Activated T-helper 1 cell treated with Interleukin-2 at 50 U/mL for 16 hours (primary cell): ENCODE results near the gene CCDC149.
"Not testable (repeated sequence)": the region's sequence is repeated elsewhere in the genome, so short reads cannot be mapped to it uniquely, and the experiment has no call there.

Experiments
- DNase-seq: peaks from one replicate; pipeline ENCODE4 v3.0.0-alpha.2; 2020; ENCODE audit warnings: low read depth

CCDC149 gene

DNA sequence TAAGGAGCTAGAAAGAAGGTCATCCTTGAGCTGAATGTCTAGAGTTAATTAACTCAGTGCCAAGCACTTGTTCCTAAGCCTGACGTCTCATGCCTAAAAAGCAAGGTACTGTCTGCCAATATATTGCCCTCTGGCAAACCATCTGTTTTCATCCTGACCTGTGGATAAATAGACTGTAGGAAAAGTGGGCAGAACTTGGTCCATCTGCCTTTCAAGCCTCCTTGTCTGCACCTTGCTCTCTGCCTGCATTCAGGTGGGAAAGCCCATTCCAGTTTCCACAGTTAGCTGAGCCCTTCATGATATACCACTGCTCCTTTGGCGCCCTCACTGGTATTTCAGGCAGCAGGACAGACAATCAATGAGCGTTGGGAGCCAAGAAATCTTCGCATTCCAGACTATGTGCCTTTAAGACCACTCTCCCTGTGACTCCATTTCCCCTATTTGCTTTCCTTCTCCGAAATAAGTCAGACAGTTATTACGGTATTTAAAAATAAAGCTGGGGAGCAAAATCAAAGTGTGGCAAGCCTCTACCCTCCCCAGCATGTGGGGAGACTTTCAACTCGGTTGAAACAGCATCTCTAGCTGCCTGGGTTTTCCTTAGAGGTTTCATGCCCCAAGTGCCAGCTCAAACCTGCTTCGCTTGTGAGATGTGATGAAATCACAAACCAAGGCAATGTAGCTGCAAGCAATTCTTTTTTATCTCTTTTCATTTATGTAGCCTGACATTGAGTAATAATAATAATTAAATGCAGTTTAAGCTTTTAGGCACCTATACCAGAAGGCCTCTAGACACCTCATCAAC, 2.5 kb upstream of the CCDC149 start:
- DNase-seq: no peak

- DNase-seq: no peak
These were observed 1.6 kb upstream of the CCDC149 start for GRCh38 chr4:24914460-24914859.

DNA sequence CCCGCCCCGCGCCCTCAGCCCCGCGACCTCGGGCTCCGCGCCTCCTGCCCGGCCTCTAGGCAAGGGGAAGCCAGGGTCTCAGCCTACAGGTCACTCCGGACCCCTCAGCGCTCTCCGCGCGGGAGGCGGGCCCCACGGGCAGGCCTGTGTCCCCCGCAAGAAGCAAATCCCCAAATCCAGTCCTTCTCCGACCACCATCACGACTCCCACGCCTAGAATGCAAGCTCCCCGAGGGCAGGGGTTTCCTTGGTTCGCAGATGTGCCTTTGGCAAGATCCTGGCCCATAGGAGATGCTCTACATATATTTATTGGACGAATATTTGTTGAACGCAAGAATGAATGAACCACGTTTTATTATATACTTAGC, 260 bp upstream of the CCDC149 start:
- DNase-seq: no peak

DNA sequence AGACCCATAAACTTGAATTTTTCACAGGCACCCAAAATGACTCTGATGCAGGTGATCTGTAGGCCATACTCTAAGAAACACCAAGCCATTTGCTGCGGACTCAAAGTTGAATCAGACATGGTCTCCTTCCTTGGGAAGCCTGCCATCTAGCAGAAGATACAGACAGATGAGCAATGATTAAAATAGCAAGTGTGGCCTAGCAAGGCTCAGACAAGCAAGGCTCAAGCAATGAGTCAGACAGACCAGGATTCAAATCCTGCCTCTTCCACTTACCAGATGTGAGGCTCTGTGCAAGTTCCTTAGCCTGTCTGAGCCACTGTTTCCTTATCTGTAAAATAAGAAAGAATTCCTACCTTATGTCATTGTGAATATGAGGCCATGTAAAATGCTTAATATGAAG, 2.3 kb downstream of the CCDC149 start:
- no peak for DNase-seq

GRCh38 chr4:24909606-24910005, 3.2 kb downstream of the CCDC149 start:
- not testable (repeated sequence) for DNase-seq

- DNase-seq: no peak
These were observed 15.2 kb downstream of the CCDC149 start for GRCh38 chr4:24897639-24898038.

DNA sequence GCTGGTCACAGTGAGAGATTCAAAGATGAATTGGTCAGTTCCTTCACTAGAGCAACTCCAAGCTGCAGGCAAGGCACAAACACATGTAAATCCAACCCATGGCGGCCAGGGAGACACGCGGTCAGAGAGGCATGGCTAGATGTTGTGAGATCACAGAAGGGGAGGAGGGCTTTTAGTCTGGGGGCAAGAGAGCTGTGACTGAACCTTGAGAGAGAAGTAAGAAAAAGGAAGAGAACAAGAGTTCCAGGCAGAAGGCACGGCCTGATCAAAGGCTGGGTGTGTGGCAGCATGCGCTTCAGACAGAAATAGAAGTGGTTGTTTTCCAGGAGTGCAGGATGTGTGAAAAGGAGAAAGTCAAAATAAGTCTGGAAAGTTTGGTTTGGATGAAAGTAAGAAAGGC, 15.9 kb downstream of the CCDC149 start:
- DNase-seq: no peak

DNA sequence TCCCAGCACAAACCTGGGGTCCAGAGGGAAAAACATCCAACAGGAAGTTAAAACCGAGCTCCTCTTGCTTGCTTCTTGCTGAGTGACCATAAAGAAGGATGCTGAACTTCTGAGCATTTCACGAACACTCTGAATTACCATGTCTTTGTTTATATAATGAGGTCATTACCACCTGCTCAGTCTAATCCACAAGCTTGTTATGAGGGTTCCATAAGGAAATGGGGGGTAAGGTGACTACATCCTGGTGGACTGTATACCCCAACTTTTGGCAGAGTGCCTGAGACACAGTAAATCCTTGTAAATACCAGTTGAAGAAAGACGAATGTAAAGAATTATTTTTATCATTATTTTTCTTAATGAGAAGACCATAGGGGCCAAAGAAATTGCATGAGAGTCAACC, 16.8 kb downstream of the CCDC149 start:
- DNase-seq: no peak

DNA sequence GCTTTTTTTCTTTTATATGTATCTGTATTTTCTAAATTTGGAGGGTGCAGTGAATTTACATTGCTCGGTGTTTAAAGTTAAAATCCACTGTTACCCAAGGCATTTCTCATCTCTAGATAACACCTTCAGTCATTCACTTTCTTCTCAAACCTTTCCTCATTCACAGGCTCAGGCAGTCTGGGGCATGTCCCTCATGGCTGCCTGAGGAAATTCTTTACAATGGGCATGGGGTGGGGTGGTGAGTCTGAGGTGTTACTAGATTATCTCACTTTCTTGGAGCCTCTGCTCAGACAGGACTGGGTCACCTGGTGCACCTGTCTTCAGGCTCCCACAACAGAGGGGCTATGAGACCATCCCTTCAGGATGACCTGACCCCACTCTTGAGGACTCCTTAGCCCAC, 17.4 kb downstream of the CCDC149 start:
- DNase-seq: no peak

GRCh38 chr4:24894846-24895245, 18.0 kb downstream of the CCDC149 start:
- DNase-seq: no peak

GRCh38 chr4:24894243-24894642, 18.6 kb downstream of the CCDC149 start:
- no peak for DNase-seq

DNA sequence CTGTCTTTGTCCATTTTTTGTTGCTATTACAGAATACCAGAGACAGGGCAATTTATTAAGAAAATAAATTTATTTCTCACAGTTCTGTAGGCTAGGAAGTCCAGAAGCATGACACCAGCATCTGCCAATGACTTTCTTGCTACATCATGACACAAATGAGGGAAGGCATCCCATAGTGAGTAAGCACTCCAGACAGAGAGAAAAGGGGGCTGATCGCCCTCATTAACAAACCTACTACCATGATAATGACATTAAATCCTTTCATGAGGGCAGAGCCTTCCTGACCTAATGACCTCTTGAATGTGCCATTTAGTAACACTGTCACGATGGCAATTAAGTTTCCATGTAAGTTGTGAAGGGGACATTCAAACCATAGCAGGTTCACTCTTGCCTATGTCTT, 20.1 kb downstream of the CCDC149 start:
- no peak for DNase-seq

GRCh38 chr4:24892278-24892677, 20.6 kb downstream of the CCDC149 start:
- DNase-seq: no peak

DNA sequence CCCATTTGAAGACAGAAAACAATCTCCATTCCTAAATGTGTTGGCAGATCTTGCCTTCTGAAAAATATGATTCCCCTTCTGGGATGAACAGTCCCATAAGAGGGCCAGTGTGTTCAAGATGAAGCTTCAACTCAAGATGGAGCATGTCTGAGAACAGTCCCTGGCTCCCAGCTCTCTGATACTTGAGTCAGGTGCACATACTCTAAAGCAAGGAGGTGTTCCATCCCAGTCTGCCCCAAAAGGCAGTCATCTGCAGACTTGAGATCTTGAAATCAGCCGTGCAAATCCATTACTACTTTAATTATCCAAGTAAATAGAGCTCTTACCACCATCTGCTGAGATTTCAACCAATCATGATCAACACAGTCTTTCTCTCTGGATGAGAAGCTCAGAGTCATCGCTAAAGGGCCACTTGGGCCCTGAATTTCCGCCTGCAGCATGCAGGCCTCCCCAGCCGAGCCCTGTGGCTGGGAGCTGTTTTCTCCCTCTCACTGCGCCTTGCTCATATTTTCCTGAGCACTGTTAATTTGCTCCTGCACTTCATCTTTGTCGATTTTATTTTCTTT, 22.2 kb downstream of the CCDC149 start:
- DNase-seq: no peak

GRCh38 chr4:24889991-24890390, 22.9 kb downstream of the CCDC149 start:
- no peak for DNase-seq

GRCh38 chr4:24888475-24889344, 24.1 kb downstream of the CCDC149 start:
- no peak for DNase-seq

DNA sequence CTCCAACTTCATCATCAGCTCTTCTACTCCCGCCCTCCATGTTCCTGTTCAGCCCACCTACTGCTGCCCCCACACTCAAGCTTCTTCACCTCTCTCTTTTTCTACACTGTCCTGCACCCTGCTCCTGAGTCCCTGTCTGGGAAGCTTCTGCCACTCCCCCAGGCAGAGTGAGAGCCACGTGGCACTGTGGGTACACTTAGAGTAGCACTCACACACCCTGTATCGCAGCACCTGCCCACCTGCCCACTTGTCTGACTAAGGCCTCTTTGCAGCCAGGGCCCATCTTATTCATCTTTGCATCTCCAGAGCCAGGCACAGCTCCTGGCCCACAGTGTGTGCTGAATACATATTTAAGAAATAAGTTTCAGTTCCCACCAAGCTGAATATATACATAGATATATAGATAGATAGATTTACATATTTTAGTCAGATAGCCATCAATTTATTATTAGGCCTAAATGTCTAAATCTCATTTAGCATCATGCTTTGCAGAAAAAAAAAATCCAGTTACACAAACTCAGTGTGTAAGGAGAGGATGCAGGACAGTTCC, 24.9 kb downstream of the CCDC149 start:
- no peak for DNase-seq

- no peak for DNase-seq
These were observed 26.2 kb downstream of the CCDC149 start for GRCh38 chr4:24886596-24886995.

DNA sequence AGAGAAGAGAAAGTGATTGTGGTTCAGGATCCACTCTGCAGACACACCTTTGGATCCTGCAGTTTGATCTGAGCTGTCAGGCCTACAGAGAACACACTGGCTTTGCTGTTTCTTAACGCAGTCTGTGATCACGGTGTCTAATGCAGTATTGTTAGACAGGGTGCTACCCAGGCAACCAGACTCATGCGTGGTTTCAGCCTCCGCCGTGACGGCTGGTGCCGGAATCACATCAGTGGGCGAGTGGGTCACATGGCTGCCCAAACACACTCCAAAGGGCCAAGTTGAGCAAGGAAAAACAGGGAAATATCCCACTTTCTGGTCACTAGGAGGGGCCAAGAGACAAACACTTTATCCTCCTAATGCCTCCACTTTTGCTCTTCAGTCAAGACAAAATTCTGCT, 27.5 kb downstream of the CCDC149 start:
- DNase-seq: no peak

GRCh38 chr4:24884902-24885301, 27.9 kb downstream of the CCDC149 start:
- DNase-seq: no peak

DNA sequence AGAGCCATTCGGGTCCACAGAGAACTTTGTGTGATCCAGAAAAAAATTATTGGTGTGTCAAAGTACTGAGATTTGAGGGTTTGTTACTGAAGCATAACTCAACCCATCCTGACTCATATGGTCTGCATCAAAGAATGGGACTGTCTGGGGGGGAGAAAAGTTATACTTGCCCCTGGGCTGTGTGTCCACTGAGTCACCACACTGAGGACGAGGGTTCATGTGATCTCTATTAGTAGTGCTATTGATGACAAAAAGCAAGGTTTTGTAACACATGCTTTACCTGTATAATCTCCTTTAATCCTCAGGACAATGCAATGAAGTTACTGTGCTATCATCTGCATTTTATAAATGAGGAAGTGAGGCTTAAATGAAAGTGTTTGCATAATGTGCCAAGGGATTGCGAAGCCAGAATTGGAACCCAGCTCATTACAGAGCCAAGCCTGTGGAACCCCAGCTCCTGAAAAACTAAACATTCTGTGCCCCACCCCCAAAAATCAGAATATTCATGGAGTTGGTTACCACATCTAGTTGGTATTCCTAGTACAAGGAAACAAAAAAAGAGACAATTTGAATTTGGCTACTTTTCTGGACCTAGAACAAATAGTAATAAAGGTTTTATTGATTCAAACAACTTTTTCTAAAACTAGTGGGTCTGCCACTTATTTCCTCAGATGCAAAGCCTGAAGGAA, 31.2 kb downstream of the CCDC149 start:
- no peak for DNase-seq

- no peak for DNase-seq
These were observed 32.7 kb downstream of the CCDC149 start for GRCh38 chr4:24880186-24880585.
